VCaP (cell line): ENCODE results near the gene DNAJC15.

Source experiments
- H3K27ac ChIP-seq: fragments of 450-650 bp; 2 replicates; pipeline ENCODE4 v1.5.1; 2017
- TF ChIP-seq, protein P1 (sequence below): fragments of 450-650 bp; conservative IDR thresholded peaks from 2 replicates; pipeline ENCODE4 v1.5.1; 2017; ENCODE audit warnings: mild to moderate bottlenecking, moderate library complexity

The DNAJC15 gene

GRCh38 chr13:43129066-43129465 is 105.7 kb downstream of the DNAJC15 start:
- no peak overlapping the region for H3K27ac ChIP-seq
- TF ChIP-seq, protein P1, sequence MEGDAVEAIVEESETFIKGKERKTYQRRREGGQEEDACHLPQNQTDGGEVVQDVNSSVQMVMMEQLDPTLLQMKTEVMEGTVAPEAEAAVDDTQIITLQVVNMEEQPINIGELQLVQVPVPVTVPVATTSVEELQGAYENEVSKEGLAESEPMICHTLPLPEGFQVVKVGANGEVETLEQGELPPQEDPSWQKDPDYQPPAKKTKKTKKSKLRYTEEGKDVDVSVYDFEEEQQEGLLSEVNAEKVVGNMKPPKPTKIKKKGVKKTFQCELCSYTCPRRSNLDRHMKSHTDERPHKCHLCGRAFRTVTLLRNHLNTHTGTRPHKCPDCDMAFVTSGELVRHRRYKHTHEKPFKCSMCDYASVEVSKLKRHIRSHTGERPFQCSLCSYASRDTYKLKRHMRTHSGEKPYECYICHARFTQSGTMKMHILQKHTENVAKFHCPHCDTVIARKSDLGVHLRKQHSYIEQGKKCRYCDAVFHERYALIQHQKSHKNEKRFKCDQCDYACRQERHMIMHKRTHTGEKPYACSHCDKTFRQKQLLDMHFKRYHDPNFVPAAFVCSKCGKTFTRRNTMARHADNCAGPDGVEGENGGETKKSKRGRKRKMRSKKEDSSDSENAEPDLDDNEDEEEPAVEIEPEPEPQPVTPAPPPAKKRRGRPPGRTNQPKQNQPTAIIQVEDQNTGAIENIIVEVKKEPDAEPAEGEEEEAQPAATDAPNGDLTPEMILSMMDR: no peak

GRCh38 chr13:43129511-43130110 is 106.2 kb downstream of the DNAJC15 start:
- no peak overlapping the region for H3K27ac ChIP-seq
- TF ChIP-seq, protein P1: no peak

- TF ChIP-seq, protein P1: peak; percentile 41
- no peak overlapping the region for H3K27ac ChIP-seq
Measured at GRCh38 chr13:43132257-43132656, 108.9 kb downstream of the DNAJC15 start.

- H3K27ac ChIP-seq: no peak overlapping the region
- TF ChIP-seq, protein P1: no peak
Measured at GRCh38 chr13:43132911-43133310, 109.5 kb downstream of the DNAJC15 start.

DNA sequence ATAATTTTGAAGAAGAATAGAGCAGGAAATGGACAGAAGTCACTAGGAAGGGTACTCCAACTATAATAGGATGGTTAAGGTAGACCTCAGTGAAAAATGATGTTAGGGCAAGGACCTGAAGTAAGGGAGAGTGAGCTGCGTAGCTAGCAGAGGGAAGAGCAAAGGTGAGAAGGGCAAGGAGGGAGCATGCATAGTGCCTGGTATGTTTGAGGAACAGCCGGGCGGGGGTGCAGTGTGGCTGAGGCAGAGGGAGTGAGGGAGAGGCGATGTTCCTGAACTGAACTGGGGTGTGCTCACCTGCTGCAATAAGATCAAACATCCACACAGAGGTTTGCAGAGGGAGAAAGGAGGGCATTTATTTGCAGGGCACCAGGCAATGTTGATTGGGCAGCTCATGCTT is 110.4 kb downstream of the DNAJC15 start:
- no peak overlapping the region for H3K27ac ChIP-seq
- TF ChIP-seq, protein P1: no peak

- TF ChIP-seq, protein P1: no peak
- no peak overlapping the region for H3K27ac ChIP-seq
Measured at GRCh38 chr13:43134868-43135267, 111.5 kb downstream of the DNAJC15 start.

DNA sequence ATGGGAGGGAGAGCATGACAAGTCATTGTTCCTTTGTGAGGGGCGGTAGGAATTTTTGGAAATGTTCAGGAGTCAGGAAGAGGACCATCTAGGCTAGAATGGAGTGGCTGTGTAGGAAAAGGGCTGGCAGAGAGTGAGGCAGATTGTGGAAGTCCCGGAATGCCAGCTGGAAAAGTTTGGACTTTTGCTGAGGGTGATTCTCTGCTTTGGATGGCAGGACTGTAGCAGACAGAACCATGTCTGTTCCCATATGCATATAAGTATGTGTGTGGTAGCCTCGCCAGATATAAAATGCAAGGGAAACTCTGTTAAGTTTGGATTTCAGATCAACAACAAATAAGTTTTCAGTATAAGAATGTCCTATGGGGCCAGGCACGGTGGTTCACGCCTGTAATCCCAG is 112.1 kb downstream of the DNAJC15 start:
- no peak overlapping the region for H3K27ac ChIP-seq
- TF ChIP-seq, protein P1: no peak
